A549 (cell line): ENCODE data around the gene PALS1. TPM values are rescaled to one million over a fixed set of nuclear protein-coding genes. Genes with fewer than 3 reads are reported as not detected.

Source experiments
- ATAC-seq, 2 experiments: fragments of 200-7000 bp in 1 of 2; fragments of >200 bp in 1 of 2; cut with Nextera tagmentation in 1 of 2; cut with Tn5 transposase in 1 of 2; 3 replicates each; pipeline versions ENCODE4 v1.8.0 to v1.9.1; 2018 to 2020; ENCODE audit warnings: mild to moderate bottlenecking in 1 of 2, moderate library complexity in 1 of 2
- CTCF ChIA-PET: fragments of 300-600 bp; sonication (Branson Sonifier 250); formaldehyde crosslinking; extraction: SDS; loops from one replicate; lab custom pipeline; 2021; ENCODE audit warnings: antibody characterized with exemption, inconsistent platforms; lab: Yijun Ruan, JAX
- POLR2A ChIA-PET: fragments of 350-600 bp; formaldehyde crosslinking; extraction: SDS; loops from one replicate; lab custom pipeline; 2021; ENCODE audit warnings: antibody characterized with exemption, inconsistent platforms; lab: Yijun Ruan, JAX
- DNase-seq, 2 experiments: peaks; one replicate each; pipeline versions ENCODE4 v3.0.0 to v3.0.0-alpha.2; 2011 to 2016; ENCODE audit warnings: low read depth in 1 of 2, low spot score in 1 of 2
- FAIRE-seq: peaks from 2 replicates; lab custom pipeline; 2011; peaks lifted over from hg19 to GRCh38; lab: Jason Lieb, UNC
- H3K27ac ChIP-seq, 2 experiments: fragments of >200 bp; sonication (Bioruptor Twin); formaldehyde crosslinking; 3 replicates each; pipeline ENCODE4 v1.5.1; 2016 to 2017
- H3K4me1 ChIP-seq: fragments of >200 bp; sonication (Bioruptor Twin); formaldehyde crosslinking; 3 replicates; pipeline ENCODE4 v1.6.1; 2016
- H3K4me2 ChIP-seq: fragments of >200 bp; sonication (Bioruptor Twin); formaldehyde crosslinking; 3 replicates; pipeline ENCODE4 v1.6.1; 2016
- H3K4me3 ChIP-seq: fragments of >200 bp; sonication (Bioruptor Twin); formaldehyde crosslinking; 3 replicates; pipeline ENCODE4 v1.5.1; 2016
- H3K9me3 ChIP-seq: fragments of >200 bp; sonication (Bioruptor Twin); formaldehyde crosslinking; 3 replicates; pipeline ENCODE4 v1.6.1; 2016
- BCL3 ChIP-seq: fragments of >200 bp; sonication (Bioruptor Twin); formaldehyde crosslinking; IDR thresholded peaks from 3 replicates; pipeline ENCODE4 v1.6.1; 2016
- BHLHE40 ChIP-seq: IDR thresholded peaks from 2 replicates; pipeline ENCODE4 v1.6.1; 2012; ENCODE audit warnings: low read depth, low read length, inconsistent platforms
- CHD2 ChIP-seq: fragments of 150-350 bp; IDR thresholded peaks from 2 replicates; pipeline ENCODE4 v1.6.1; 2014; ENCODE audit warnings: low read length; ENCODE audit not compliant: partially characterized antibody
- HMGXB4 ChIP-seq: fragments of 250-450 bp; sonication (Bioruptor Pico); IDR thresholded peaks from 2 replicates; pipeline ENCODE4 v1.5.0; 2021; ENCODE audit warnings: mild to moderate bottlenecking, moderate library complexity, borderline replicate concordance
- NR3C1 ChIP-seq: fragments of >200 bp; sonication (Bioruptor Twin); formaldehyde crosslinking; IDR thresholded peaks from 3 replicates; pipeline ENCODE4 v1.6.1; 2017
- POLR2A ChIP-seq: IDR thresholded peaks from 2 replicates; pipeline ENCODE4 v1.6.1; 2012; ENCODE audit warnings: mild to moderate bottlenecking, low read length
- RNF2 ChIP-seq: fragments of 200-600 bp; sonication (generic); IDR thresholded peaks from 2 replicates; pipeline ENCODE4 v1.6.1; 2016; ENCODE audit warnings: low read depth, mild to moderate bottlenecking, antibody characterized with exemption, moderate library complexity, borderline replicate concordance
- TP53 ChIP-seq: fragments of 250-450 bp; sonication (Bioruptor Pico); IDR thresholded peaks from 2 replicates; pipeline ENCODE4 v1.5.0; 2021; ENCODE audit warnings: mild to moderate bottlenecking, moderate library complexity
- ZFP36 ChIP-seq: fragments of 450-650 bp; IDR thresholded peaks from 2 replicates; pipeline ENCODE4 v1.6.1; 2014; ENCODE audit warnings: borderline replicate concordance; ENCODE audit not compliant: partially characterized antibody
- WGBS: methylation state at CpG from one replicate; pipeline ENCODE4 v1.1.6; 2017; ENCODE audit errors: missing lambda C conversion rate; 5-methylcytosine and 5-hydroxymethylcytosine counted together
- polyA plus RNA-seq, 4 experiments: library from polyadenylated mRNA; depleted of rRNA in 3 of 4; stranded (reverse); fragments of >200 nt; fragmentation: RNase III in 1 of 4; extraction: RNeasy Plus Mini Kit Qiagen cat#74134 plus additional on column Dnase treatment in 1 of 4; gene quantifications; 2 replicates in 3 of 4; 3 replicates in 1 of 4; pipeline ENCODE4 v1.2.3, GENCODE V29; 2011 to 2017
- TF ChIP-seq, protein P1 (sequence below): fragments of 200-600 bp; sonication (generic); IDR thresholded peaks from 2 replicates; pipeline ENCODE4 v1.6.1; 2016; ENCODE audit warnings: antibody characterized with exemption, mild to moderate bottlenecking, moderate library complexity
- TF ChIP-seq, protein P2 (sequence below): fragments of >200 bp; sonication (Bioruptor Twin); formaldehyde crosslinking; IDR thresholded peaks from 2 replicates; pipeline ENCODE4 v1.6.1; 2016

Gene PALS1
- polyA plus RNA-seq, 2 of the 4 experiments (the other 2 are of a cell fraction) = 23.4 to 32.6 TPM

DNA sequence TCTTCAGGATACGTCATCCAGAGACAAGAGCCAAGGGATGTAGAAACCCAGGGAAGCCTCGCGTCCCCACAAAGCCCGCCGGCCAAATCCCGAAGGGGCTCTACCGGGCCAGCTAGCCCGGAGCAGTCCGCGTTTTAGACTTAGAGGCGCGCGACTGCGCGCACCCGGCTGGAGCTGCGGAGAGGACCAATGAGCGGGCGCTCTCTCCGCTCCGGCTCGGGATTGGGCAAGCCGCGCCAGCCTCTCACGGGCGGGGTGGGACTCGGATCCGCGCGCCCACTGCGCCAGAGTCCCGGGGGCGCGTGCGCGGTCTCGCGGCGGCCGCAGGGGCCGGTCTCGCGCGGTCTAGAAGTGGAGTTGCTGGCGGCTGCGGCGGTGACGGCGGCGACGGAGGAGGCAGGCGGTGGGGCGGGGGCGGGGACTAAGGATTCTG, 241 bp upstream of the PALS1 start:
- under 1% methylated on average over 13 of the region's 54 CpGs for WGBS
- DNase-seq = peak; percentile 90 to 96
- H3K27ac ChIP-seq = peak overlapping the region; percentile 92
- peak; percentile 92 to 94 for ATAC-seq
- TF ChIP-seq, protein P1, sequence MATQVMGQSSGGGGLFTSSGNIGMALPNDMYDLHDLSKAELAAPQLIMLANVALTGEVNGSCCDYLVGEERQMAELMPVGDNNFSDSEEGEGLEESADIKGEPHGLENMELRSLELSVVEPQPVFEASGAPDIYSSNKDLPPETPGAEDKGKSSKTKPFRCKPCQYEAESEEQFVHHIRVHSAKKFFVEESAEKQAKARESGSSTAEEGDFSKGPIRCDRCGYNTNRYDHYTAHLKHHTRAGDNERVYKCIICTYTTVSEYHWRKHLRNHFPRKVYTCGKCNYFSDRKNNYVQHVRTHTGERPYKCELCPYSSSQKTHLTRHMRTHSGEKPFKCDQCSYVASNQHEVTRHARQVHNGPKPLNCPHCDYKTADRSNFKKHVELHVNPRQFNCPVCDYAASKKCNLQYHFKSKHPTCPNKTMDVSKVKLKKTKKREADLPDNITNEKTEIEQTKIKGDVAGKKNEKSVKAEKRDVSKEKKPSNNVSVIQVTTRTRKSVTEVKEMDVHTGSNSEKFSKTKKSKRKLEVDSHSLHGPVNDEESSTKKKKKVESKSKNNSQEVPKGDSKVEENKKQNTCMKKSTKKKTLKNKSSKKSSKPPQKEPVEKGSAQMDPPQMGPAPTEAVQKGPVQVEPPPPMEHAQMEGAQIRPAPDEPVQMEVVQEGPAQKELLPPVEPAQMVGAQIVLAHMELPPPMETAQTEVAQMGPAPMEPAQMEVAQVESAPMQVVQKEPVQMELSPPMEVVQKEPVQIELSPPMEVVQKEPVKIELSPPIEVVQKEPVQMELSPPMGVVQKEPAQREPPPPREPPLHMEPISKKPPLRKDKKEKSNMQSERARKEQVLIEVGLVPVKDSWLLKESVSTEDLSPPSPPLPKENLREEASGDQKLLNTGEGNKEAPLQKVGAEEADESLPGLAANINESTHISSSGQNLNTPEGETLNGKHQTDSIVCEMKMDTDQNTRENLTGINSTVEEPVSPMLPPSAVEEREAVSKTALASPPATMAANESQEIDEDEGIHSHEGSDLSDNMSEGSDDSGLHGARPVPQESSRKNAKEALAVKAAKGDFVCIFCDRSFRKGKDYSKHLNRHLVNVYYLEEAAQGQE = peak; percentile 75
- TF ChIP-seq CHD2 = peak; percentile 73
- TF ChIP-seq BCL3 = 0 out of 3 replicates have a peak, but pooled peaks have one; percentile 30
- TF ChIP-seq BHLHE40 = 0 out of 2 replicates have a peak, but pooled peaks have one; percentile 26
- peak; percentile 28; the same call in 1 of the 2 replicates for TF ChIP-seq POLR2A
- no peak for TF ChIP-seq TP53 (CRISPR knock-in tag)
- TF ChIP-seq RNF2 = no peak
- TF ChIP-seq, all 56 proteins: peak for 5
- no peak for FAIRE-seq
- peak overlapping the region; percentile 88 for H3K4me3 ChIP-seq
- peaks cover 33% of the 10 kb centered on the region for H3K4me1 ChIP-seq
- no peaks in the 10 kb centered on the region for H3K9me3 ChIP-seq
- peak overlapping the region; percentile 74 for H3K4me2 ChIP-seq
- CTCF ChIA-PET = interaction anchor here (1.1 kb wide), 1 partner anchor 44 kb away, joined by 4 read pairs; no protein-coding TSS in a partner anchor
- POLR2A ChIA-PET = interaction anchor here (0.6 to 1.9 kb wide), 10 partner anchors 9 to 733 kb away, joined by 3 to 8 read pairs (median 3); partner anchors contain the start of genes ATP6V1D and GPHN

GRCh38 chr14:67242168-67242420, 859 bp downstream of the PALS1 start:
- 7% methylated on average over 4 of the region's 4 CpGs for WGBS
- POLR2A ChIA-PET = interaction anchor here (1.0 to 1.9 kb wide), 3 partner anchors 10 to 55 kb away, joined by 4 to 8 read pairs (median 5); no protein-coding TSS in a partner anchor
- Histone ChIP-seq H3K4me2 (peak overlapping the region; percentile 79), H3K27ac (peak overlapping the region; percentile 92), H3K9me3 (no peaks in the 10 kb centered on the region), H3K4me3 (peak overlapping the region; percentile 88), H3K4me1 (peaks cover 41% of the 10 kb centered on the region)
- CTCF ChIA-PET = interaction anchor here (1.1 to 1.5 kb wide), 3 partner anchors 10 to 44 kb away, joined by 3 to 4 read pairs (median 3); no protein-coding TSS in a partner anchor
- no peak for FAIRE-seq
- DNase-seq = no peak
- no peak for ATAC-seq
- no peak for TF ChIP-seq NR3C1
- TF ChIP-seq BCL3 = 0 out of 3 replicates have a peak, but pooled peaks have one; percentile 0
- TF ChIP-seq, protein P2, sequence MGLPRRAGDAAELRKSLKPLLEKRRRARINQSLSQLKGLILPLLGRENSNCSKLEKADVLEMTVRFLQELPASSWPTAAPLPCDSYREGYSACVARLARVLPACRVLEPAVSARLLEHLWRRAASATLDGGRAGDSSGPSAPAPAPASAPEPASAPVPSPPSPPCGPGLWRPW = no peak
- TF ChIP-seq HMGXB4 (CRISPR knock-in tag) = no peak
- TF ChIP-seq, all 56 proteins: peak for 1

GRCh38 chr14:67245104-67245503, 3.9 kb downstream of the PALS1 start:
- peak; percentile 30 for TF ChIP-seq ZFP36
- no peak for TF ChIP-seq BHLHE40
- TF ChIP-seq, all 56 proteins: peak for 1
- ATAC-seq (no peak), FAIRE-seq (no peak), DNase-seq (no peak)
- Histone ChIP-seq H3K9me3 (no peaks in the 10 kb centered on the region), H3K4me3 (no peak overlapping the region), H3K4me1 (peaks cover 44% of the 10 kb centered on the region), H3K27ac (no peak overlapping the region), H3K4me2 (no peak overlapping the region)
- ChIA-PET POLR2A (no interaction called here), CTCF (no interaction called here)
- 81% methylated on average over 1 of the region's 1 CpG for WGBS
